ENCODE measurements around the gene UFSP2.
"Not testable (repeated sequence)": the region's sequence is repeated elsewhere in the genome, so short reads cannot be mapped to it uniquely, and the experiment has no call there.

The UFSP2 gene

DNA sequence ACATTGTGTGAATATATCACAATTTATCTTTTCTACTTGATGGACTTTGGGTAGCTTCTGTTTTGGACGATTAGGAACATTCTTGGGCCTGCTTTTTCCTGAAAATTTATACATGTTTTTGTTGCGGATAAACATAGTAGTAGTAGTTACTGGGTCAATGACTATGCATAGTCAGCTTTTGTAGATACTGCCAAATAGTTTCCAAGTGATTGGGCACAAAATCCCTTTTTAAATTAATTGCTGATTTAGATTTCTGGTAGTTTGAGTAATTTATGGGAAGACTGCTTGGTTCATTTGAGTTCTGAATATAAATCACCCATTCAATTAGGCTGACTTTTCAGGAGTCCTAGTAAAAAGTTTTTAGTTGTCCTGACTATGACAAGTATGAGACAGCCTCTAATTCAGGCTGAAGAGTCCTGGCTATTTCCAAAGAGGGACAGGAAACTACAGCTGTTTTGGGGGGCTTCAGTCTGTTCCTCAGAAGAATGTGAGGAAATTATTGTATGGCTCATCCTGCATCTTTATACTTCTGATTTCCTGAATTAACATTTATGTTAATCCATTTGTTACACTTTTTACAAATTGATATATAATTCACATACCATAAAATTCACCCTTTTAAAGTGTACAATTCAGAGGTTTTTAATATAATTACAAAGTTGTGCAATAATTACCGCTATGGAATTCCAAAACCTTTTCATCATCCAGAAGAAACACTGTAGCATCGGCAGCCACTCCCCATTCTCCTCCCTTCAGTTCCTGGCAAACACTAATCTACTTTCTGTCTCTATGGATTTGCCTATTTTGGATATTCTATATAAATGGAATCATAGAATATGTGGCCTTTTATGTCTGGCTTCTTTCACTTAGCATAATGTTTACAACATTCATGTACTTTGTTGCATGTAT, 44.2 kb downstream of the UFSP2 start:
- no peak for DNase-seq

DNA sequence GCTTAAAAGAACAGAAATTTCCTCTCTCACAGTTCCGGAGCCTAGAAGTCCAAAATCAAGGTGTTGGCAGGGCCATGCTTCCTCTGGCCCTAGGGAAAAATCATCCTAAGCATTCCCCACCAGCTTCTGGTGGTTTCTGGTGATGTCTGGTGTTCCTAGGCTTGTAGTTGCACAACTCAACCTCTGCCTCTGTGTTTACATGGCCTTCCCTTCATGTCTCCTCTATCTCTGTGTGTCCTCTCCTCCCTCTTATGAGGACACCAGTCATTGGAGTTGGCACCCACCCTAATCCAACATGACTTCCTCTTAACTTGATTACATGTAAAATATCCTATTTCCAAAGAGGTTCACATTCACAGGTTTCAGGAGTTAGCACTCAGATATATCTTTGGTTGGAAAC, 45.4 kb downstream of the UFSP2 start:
- no peak for DNase-seq

DNA sequence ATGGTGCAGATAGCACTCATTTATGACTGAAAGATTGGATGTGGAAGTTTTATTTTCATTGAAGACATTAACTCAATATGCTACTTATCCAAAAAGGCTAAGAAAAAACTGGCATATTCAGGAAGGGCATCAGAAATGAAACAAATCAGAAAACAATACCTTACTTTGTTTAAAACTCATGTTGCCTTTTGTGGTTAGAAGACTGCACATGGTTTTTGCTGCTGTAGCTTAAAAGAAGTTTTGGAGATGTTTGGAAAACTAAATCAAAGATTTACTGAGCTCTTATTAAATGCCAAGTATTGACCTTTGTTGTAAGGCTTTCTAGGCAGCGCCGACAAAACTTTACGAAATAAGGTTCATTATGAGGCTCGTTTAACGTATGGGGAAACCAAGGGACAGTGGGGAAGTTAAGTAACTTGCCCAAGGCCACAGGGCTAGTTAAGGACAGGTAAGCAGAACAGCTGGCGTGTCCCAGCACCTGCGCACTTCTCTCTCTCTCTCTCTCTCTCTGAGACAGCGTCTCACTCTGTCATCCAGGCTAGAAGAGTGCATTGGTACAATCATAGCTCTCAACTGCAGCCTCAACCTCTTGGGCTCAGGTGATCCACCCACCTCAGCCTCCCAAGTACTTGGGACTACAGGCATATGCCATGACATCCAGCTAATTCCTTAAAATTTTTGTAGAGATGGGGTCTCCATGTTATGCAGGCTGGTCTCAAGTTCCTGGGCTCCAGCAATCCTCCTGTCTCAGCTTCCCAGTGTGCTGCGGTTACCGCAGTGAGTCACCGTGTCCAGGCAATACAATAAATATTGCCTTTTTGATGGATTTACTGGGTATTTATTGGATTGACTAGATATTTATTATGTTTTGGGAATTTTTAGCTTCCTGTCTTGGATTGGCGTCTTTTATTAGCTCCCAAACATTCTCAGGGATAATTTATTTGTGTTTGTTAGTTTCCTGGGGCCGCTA, 46.2 kb downstream of the UFSP2 start:
- no peak for DNase-seq

DNA sequence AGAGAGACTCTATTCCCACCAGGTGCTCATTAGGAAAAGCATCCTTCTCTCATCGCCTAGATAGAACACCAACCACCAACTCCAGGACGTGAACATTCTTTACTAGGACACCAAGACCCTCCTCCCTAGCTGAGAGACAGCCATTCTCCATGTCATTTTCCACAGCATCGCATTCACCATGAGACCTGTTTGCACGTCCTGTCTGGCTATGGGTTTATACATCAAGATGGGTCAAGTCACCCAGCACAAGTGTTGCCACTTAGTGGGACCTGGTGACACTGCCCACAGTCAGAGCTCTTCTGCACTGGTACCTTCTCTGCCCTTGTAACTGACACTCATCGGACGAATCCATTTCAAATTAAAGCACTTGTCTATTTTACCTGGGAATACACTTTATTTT, 47.5 kb downstream of the UFSP2 start:
- DNase-seq, result no peak

DNA sequence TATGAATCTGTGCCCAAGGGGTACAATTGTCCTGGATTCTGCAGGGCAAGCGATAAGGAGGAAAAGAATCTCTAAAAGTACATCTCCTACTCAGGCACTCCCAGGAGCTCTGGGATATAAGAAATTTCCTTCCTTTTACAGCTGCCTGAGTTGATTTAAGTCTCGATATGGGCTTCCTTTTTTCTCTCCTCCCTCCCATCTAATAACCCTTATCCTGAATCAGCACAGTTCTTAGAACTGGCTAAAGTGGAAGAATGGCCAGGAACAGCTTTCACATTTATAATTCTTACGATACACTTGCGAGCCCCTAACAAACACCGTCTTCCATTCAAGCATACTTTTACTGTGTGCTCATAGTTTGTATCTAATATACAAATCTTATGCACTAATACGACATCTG, 51.2 kb downstream of the UFSP2 start:
- no peak for DNase-seq

DNA sequence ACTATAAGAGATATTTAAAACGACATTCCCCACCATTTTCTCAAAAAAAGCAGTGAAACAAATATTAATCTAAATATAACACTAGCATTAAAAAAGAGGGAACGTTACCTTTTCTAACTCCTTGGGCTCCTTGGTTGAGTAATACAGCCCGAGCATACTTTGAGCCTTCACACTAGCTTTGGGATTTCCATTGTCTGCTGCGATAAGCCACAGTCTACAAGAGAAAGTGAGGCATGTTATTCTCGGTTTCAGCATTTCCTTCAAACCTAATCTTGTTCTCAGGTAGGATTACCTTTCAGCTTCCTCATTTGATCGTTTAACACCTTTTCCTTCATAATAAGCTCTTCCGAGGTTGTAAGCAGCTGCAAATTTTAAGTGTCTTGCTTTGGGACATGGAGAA, 51.7 kb downstream of the UFSP2 start:
- DNase-seq, result no peak

DNA sequence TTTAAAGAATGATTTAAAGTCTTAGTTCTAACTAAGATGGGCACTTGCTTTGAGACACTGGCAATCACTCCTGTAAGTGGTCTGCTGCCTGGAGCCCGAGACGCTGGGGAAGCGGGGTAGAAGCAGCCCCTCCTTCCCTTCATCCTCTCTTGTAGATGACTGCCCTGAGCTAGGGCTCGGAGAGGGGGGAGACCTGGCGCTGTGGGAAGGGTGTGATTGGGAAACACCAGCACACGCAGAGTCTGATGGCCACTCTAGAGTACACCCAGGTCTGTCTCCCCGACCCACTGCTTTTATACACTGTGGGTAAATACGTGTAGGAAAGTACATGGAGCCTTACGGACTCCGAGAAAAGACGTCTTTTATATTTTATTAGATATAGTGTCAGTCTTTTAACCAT, 54.1 kb downstream of the UFSP2 start:
- DNase-seq, result no peak

DNA sequence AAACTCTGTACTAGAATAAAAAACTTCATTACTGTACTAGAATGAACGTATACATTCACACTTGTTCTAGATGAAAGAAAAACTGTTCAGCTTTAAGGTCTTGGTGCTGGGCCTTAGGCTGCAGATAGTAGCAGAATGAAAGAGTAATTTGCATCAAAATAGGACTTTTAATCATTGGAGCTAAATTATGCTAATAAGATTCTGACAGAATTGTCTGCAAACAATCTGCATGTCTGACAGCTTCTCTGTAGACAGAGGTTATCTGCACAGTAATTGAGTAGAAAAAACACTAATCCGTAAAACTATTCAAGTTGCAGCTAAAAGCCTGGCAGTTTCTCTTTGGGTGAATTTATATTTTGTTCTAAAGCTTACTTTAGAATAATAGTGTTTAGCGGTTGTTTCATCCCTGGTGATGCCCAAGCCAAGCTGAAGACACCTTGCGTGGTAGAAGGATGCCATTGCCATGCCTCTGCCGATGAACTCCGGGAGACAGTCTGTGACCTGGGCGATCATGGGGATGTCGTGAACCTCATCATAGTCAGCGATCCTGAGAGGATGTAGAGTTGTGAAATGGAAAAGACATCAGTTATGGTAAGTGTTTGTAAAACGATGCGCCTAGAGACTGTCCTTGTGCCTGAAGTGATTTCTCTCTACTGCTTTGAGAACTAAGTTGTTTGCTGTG, 55.4 kb downstream of the UFSP2 start:
- no peak for DNase-seq

DNA sequence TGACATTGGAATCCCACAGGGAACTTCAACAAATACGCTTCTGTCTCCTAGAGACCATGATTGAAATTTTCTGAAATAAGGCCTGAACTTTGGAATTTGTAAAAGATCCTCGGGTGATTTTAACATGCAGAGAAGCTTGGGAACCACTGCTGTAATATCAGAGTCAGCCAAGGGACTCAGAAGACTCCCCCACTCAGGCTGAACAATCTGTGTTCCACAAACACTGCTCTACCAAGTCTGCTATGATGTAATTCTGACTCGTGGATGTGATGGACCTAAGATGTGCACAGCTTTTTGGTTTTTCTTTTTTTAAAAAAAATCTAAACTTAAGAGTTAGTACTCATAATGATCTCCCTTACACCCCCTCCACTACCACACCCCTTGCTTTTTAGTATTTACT, 56.0 kb downstream of the UFSP2 start:
- no peak for DNase-seq

DNA sequence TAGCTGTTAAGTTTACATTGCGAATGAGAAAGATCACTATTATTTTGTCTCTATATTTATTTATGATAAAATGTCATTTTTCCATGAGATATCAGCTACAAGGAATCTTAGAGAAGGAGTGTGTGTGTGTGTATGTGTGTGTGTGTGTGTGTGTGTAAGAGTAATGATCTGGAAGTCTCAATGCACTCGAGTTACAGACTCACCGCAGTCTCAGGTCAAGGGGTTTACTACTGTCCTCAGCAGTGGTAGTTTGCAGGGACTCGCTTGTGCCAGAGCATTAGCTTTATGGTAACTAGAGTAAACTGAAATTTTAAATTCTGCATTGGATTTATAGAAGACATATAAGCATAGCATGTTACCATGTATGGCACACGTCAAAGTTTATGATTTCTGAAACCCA, 60.9 kb downstream of the UFSP2 start:
- DNase-seq, result no peak

DNA sequence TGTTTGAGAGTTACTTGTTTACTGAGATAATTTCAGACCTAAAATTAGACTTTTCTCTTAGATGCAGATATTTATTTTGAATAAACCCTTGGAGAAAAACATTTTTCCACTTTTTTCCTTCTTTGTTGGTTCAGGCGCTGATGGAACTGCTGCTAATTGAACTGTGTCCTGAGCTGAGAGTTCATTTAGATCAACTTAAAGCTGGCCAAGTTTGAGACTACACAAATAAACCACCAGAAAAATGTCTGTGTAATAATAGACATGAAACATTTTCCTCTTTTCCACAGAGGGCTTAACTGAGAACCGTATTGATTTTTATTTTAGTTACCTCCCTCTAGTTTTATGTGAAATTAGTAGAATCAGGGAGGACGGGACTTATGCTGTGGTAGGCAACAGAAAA, 62.5 kb downstream of the UFSP2 start:
- DNase-seq, result no peak

DNA sequence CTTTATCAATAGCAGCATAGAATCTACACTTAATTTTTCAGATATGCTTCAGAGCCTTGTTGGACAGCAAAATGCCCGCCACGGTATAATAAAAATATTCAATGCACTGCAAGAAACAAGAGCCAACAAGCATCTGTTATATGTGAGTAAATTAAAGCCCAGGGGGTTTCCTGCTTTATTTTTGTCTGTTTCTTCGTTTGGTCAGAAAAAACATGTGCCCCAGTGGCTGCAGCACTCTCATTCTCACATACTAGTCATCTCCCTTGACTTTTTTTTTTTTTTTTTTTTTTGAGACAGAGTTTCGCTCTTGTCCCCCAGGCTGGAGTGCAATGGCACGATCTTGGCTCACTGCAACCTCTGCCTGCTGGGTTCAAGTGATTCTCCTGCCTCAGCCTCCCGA, 63.2 kb downstream of the UFSP2 start:
- not testable (repeated sequence) for DNase-seq

DNA sequence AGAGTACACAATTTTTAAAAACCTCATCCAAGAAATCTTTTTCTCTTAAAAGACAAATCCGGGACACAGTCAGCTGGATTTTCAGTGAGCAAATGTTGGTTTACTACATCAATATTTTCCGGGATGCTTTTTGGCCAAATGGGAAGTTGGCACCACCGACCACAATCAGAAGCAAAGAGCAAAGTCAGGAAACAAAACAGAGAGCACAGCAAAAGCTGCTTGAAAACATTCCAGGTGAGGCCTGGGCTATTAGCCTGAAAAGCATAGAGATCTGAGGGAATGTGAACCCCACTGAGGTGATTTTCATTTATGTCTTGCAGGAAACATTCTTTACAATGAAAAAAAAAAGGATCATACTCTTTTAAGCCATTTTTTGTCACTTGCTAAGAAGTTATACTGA, 63.9 kb downstream of the UFSP2 start:
- no peak for DNase-seq

DNA sequence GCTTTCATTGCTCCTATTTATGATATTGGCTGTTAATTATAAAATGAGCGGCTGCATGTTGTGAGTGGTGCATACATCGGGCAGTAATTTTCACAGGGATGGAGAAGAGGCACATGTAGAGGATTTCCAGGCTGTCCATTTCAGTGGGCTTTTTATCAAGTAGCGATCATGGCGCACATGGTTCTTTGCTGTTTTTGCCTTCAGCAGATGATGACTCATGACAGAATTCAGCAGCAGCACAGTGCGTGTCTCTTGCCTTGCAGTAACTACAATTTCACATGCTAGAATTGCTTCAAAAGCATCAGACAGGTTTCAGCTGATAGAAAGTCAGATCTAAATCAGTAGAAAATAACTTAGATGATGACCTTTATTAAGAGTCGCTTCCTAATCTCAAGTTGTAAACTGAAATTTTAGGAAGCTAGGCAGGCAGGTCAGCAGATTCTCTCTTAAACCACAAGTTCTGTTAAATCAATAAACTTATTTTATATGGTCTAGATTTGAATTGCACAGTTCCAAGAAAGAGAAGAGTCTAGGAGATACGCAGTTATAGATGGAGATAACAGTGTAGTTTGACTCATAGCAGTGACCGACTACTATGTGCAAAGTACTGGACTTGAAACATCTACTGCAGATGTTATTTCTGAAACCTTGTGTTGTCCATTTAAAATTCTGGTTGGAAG, 65.9 kb downstream of the UFSP2 start:
- no peak for DNase-seq

DNA sequence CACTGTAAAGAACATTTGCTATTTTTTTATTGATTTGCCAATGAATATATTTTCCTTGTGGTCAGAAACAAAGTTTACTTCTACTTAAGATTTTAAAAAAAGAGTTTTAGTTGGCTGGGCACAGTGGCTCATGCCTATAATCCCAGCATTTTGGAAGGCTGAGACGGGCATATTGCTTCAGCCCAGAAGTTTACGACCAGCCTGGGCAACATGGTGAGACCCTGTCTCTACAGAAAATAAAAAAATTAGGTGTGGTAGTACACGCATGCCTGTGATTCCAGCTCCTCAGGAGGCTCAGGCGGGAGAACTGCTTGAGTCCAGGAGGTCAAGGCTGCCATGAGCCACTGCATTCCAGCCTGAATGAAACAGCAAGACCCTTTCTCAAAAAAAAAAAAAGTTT, 66.8 kb downstream of the UFSP2 start:
- DNase-seq, result no peak

DNA sequence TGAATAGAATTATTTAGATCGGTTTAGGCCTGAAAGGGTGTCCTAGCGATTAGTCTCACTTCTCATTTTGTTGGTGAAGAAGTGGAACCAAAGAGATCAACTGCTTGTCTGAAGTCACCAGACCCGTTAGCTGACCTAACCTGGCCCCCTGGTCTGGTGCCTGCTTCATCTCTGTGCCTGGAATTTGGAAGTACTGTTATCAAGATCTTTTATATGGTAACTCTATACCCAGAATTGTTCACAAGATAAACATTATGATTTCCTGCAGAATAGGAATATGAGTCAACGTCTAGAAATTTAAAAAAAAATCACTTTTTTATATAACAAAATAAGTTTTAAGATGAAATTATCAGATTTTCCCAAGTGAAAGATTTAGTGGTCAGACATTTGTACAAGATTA, 67.2 kb downstream of the UFSP2 start:
- DNase-seq, result no peak

DNA sequence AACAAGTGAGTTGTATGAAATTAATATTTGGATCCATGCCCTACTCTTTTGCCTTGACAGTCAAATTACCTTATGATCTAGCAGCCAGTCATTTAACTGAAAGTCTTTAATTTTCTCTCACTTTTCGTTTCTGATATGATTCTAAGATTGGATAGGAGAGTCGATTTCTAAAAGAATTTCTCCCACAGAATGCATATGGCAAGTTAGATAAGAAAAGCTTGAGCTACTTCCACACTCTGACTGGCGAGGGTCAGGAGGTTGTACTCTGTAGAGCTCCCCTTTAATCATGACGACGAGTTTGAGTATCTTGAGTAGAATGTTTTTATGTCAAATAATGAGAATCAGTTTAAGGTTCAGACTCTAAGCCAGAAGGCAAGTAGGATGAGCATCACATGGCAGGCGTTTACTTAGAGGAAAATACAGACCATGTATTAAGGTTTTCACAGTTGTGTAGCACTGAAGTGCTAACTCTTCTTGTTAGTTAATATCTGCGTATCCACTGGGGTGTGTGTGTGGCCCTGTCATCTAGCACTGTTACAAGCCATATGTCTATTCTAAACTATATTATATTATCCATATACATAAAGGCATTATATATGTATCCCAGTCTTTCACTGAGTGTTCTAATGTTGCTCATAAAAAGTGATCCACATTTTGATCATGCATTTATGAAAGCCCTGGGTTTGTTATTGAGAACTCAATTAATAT, 67.9 kb downstream of the UFSP2 start:
- DNase-seq, result no peak

DNA sequence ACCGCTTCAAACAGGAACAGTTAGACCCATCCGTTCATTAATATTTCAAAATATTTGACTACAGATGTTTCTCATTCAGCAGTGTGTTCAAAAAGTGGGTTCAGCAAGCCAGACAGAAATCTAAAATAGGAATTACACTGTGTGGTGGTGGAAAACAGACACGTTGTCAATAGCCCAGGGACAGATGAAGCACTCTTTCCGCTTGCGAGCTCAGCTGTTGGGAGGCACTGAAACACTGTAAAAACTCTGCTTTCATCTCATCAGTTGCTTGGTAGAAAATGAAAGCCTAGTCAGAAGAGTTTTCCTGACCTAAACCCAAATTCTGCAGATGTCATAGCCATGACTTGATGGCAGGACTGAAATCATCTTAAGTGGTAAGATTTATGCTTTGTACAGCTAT, 68.6 kb downstream of the UFSP2 start:
- no peak for DNase-seq

DNA sequence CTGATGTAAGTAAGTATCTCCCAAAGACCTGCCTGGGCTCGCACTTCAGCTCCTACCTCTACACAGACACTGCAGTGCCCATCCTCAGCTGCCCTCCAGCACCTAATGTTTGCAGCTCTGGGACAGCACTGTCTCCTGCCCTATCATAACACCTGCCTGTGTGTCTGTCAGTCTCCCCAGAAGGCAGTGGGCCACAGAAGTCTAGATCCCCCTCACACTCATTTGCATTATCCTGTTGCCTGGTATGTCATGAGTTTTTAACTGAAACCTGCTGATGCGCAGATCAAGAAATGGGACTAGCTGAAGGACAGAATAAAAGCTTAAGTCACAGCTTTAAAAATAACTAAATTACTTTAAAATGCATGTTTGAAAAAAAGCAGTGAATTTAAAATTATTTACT, 73.0 kb downstream of the UFSP2 start:
- DNase-seq, result no peak

DNA sequence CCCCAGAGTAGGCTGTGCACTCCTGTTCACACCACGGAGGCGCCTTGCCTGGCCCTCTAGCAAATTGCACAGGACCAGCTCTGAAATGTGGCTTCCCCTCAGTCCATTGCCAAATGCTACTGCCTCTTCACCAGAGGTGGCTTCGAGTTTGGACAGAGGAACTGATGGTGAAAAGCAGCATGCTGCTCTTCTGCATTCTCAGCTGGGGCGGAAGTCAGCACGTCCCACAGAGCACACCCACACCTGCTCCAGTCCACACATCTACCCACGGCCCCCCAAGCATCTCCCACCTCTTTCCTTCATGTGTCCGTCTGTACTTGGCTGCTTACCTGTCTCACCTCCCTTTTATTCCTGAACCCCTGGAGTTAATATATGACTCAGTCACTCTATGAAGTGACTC, 73.6 kb downstream of the UFSP2 start:
- no peak for DNase-seq

DNA sequence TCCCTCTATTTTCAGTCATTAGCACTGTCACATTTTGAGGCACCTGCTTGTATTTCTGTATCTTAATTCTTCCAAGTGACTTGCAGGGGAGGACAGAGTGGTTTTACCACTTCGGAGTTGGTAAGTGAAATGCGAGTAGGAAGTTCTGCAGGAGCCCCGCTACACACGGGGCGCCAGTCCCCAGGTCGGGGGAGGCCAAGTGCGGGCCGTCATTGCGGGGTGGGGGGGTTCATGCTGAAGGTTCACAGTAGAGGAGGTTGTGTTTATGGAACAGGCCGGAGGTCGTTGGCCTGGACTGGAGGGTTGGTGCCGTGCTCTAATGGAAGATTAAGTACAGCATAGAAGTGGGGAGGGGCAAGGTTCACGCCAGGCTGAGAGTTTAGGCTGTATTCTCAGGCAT, 74.1 kb downstream of the UFSP2 start:
- DNase-seq, result no peak

Measured in COR-L47 (cell line).